K562 (cell line): ENCODE data around the gene TMEM88.

Experiments used
- BACH1 ChIP-seq: fragments of 200-800 bp; sonication (Bioruptor generic); IDR thresholded peaks from 2 replicates; pipeline ENCODE4 v1.6.1; 2016; ENCODE audit warnings: missing genetic modification characterization, missing compliant biosample characterization
- CHD2 ChIP-seq: IDR thresholded peaks from 2 replicates; pipeline ENCODE4 v1.6.1; 2011; ENCODE audit warnings: low read depth, low read length
- CTCF ChIP-seq, 3 experiments: IDR thresholded peaks in 2 of 3; conservative IDR thresholded peaks in 1 of 3; 2 replicates each; pipeline ENCODE4 v1.5.1; 2011 to 2012; ENCODE audit warnings: low read length in 3 of 3, mild to moderate bottlenecking in 3 of 3, control low read depth in 2 of 3, improper control_type of control experiment in 1 of 3, inconsistent platforms in 1 of 3, low read depth in 1 of 3, mixed read lengths in 1 of 3, moderate library complexity in 1 of 3; ENCODE audit not compliant: insufficient read depth in 2 of 3
- POLR2A ChIP-seq: fragments of 450-650 bp; conservative IDR thresholded peaks from 2 replicates; pipeline ENCODE4 v1.6.1; 2016
- RAD21 ChIP-seq, 2 experiments: fragments of 250-450 bp in 1 of 2; fragments of 450-650 bp in 1 of 2; sonication (Bioruptor Pico) in 1 of 2; formaldehyde crosslinking in 1 of 2; IDR thresholded peaks in 1 of 2; conservative IDR thresholded peaks in 1 of 2; 2 replicates each; pipeline versions ENCODE4 v1.4.0 to v1.8.0; 2020 to 2022; ENCODE audit warnings: mild to moderate bottlenecking in 2 of 2, moderate library complexity in 1 of 2
- RBM22 ChIP-seq: fragments of 200-400 bp; formaldehyde crosslinking; IDR thresholded peaks from 2 replicates; pipeline ENCODE4 v1.6.1; 2018; ENCODE audit warnings: low read length, low read depth; ENCODE audit not compliant: poor library complexity, severe bottlenecking
- SRF ChIP-seq, 2 experiments: fragments of 250-450, 450-650 bp in 1 of 2; sonication (Bioruptor Pico) in 1 of 2; sonication (generic) in 1 of 2; formaldehyde crosslinking; IDR thresholded peaks; 2 replicates each; pipeline versions ENCODE4 v1.5.0 to v1.5.1; 2020 to 2022; ENCODE audit warnings: mild to moderate bottlenecking in 1 of 2, missing genetic modification reagents in 1 of 2
- SUPT5H ChIP-seq: fragments of 450-650 bp; IDR thresholded peaks from 2 replicates; pipeline ENCODE4 v1.6.1; 2016
- TEAD1 ChIP-seq, 2 experiments: fragments of 450-650 bp in 1 of 2; sonication (generic) in 1 of 2; formaldehyde crosslinking; IDR thresholded peaks; 2 replicates each; pipeline versions ENCODE4 v1.4.0 to v1.8.0; 2020 to 2022; ENCODE audit warnings: mild to moderate bottlenecking in 2 of 2, missing genetic modification reagents in 1 of 2
- TEAD4 ChIP-seq, 2 experiments: sonication (generic) in 1 of 2; formaldehyde crosslinking in 1 of 2; IDR thresholded peaks; 2 replicates each; pipeline versions ENCODE4 v1.6.1 to v1.8.0; 2012 to 2022; ENCODE audit warnings: borderline replicate concordance in 1 of 2, inconsistent platforms in 1 of 2, low read length in 1 of 2, mild to moderate bottlenecking in 1 of 2, missing genetic modification reagents in 1 of 2
- ZNF143 ChIP-seq: sonication (generic); formaldehyde crosslinking; IDR thresholded peaks from 2 replicates; pipeline ENCODE4 v1.9.0; 2022; ENCODE audit warnings: mild to moderate bottlenecking, missing genetic modification reagents

- peak; percentile 53 to 69 (median 60) for TF ChIP-seq CTCF (IDR thresholded peaks at IDR 0.05 in 2 of 3, conservative IDR thresholded peaks at IDR 0.05 in 1 of 3; ENCODE audit: insufficient read depth in 2 of 3, low read depth in 1 of 3, low read length in 3 of 3)
- no peak for TF ChIP-seq TEAD4 (IDR thresholded peaks at IDR 0.05; ENCODE audit: low read length)
- TF ChIP-seq TEAD4 (CRISPR knock-in tag; IDR thresholded peaks at IDR 0.05; ENCODE audit: borderline replicate concordance): no peak
- no peak for TF ChIP-seq RBM22
- TF ChIP-seq ZNF143: no peak
- peak; percentile 55 to 69 for TF ChIP-seq RAD21 (CRISPR knock-in tag; conservative IDR thresholded peaks at IDR 0.05 in 1 of 2, IDR thresholded peaks at IDR 0.05 in 1 of 2)
- TF ChIP-seq POLR2A: no peak
- TF ChIP-seq TEAD1 (CRISPR knock-in tag; IDR thresholded peaks at IDR 0.05): no peak
- TF ChIP-seq SRF (CRISPR knock-in tag; IDR thresholded peaks at IDR 0.05): no peak
- TF ChIP-seq CHD2: no peak
- TF ChIP-seq SUPT5H: no peak
- no peak for TF ChIP-seq BACH1
These were observed 8.0 kb downstream of the TMEM88 start for GRCh38 chr17:7862692-7863437.
